Heart left ventricle (tissue), 16 donors: ENCODE data around the gene LGSN. TPM values are rescaled to one million over a fixed set of nuclear protein-coding genes. Genes with fewer than 3 reads are reported as not detected.

Experiments used
- ATAC-seq, 4 donors: fragments of 200-7000 bp; cut with Tn5 transposase; one replicate each; pipeline ENCODE4 v1.9.1; 2020 to 2022; ENCODE audit warnings: moderate library complexity in 4 of 4, mild to moderate bottlenecking in 3 of 4, moderate number of reproducible peaks in 1 of 4
- DNase-seq, 5 donors: peaks; one replicate each; pipeline ENCODE4 v3.0.0-alpha.2; 2020
- H3K27ac ChIP-seq, 12 donors: fragments of 200-600 bp; sonication (generic) in 4 of 12; one replicate each; pipeline versions ENCODE4 v1.5.0 to v1.8.0; 2016 to 2022; ENCODE audit warnings: mild to moderate bottlenecking in 2 of 12
- H3K27me3 ChIP-seq, 9 donors: fragments of 200-600 bp; sonication (generic) in 2 of 9; one replicate each; pipeline versions ENCODE4 v1.5.1 to v1.8.0; 2016 to 2022; ENCODE audit warnings: mild to moderate bottlenecking in 3 of 9
- H3K36me3 ChIP-seq, 9 donors: fragments of 200-600 bp; sonication (generic) in 2 of 9; one replicate each; pipeline versions ENCODE4 v1.5.0 to v1.8.0; 2018 to 2022; ENCODE audit warnings: mild to moderate bottlenecking in 2 of 9
- H3K4me1 ChIP-seq, 12 donors: fragments of 200-600 bp; sonication (generic) in 4 of 12; one replicate each; pipeline versions ENCODE4 v1.5.0 to v1.8.0; 2016 to 2022; ENCODE audit warnings: mild to moderate bottlenecking in 3 of 12
- H3K4me3 ChIP-seq, 12 donors: fragments of 200-600 bp; sonication (generic) in 4 of 12; one replicate each; pipeline versions ENCODE4 v1.5.0 to v1.8.0; 2017 to 2022; ENCODE audit warnings: mild to moderate bottlenecking in 9 of 12, moderate library complexity in 4 of 12
- H3K9me3 ChIP-seq, 12 donors: fragments of 200-600 bp; sonication (generic) in 4 of 12; one replicate each; pipeline versions ENCODE4 v1.5.0 to v1.8.0; 2016 to 2022; ENCODE audit warnings: mild to moderate bottlenecking in 1 of 12
- POLR2A ChIP-seq, 2 donors: fragments of 450-650 bp; IDR thresholded peaks; one replicate each; pipeline ENCODE4 v1.6.1; 2017; ENCODE audit warnings: antibody characterized with exemption in 2 of 2, mild to moderate bottlenecking in 2 of 2, moderate library complexity in 2 of 2
- WGBS, 4 donors: extraction: QIAGEN DNeasy Blood & Tissue Kit in 2 of 4; methylation state at CpG; one replicate each; pipeline versions ENCODE4 v1.1.5 to v1.1.7; 2013 to 2018; 5-methylcytosine and 5-hydroxymethylcytosine counted together
- intact Hi-C, 10 donors: fragments of 100-400 bp; cut with DNase I; formaldehyde crosslinking; loops; one replicate each; pipeline versions ENCODE4 v1.11.1 to v1.14.2; 2022
- polyA plus RNA-seq, 2 donors: library from polyadenylated mRNA; stranded (reverse); fragments of 200-250 nt; gene quantifications; one replicate each; pipeline ENCODE4 v1.2.3, GENCODE V29; 2013
- total RNA-seq, 9 donors: library from RNA; depleted of rRNA in 2 of 9; stranded (reverse); fragments of >200 nt in 2 of 9; fragmentation: NEBNext Ultra II Directional in 3 of 9; extraction: Animal tissue kit (Norgen Biotek cat#: 25700) in 3 of 9; gene quantifications; one replicate each; pipeline versions ENCODE4 v1.1.0 to v1.2.4, GENCODE V29; 2016 to 2023
- TF ChIP-seq, protein P1 (sequence below), 12 donors: fragments of 200-600 bp; sonication (generic) in 4 of 12; IDR thresholded peaks; one replicate each; pipeline versions ENCODE4 v1.5.0 to v1.8.0; 2018 to 2022; ENCODE audit warnings: antibody characterized with exemption in 12 of 12, mild to moderate bottlenecking in 5 of 12
- donor health status: ischemic (EF 13 %, LVEDD 7.1; RV severe dilation, severe dysfunction).
- donor health status: healthy with polysubstance abuse.
- donor health status: DM: no; HTN: yes; CAD: no.
- donor health status: DM: no; HTN: no; CAD: no.
- donor health status: ischemic (EF 25% LVEDD 6.9; RV normal size, moderate dysfunction).
- donor health status: ischemic (EF 25% LVEDD 5.7; RV mildly dilated, moderate dysfunction).
- donor health status: healthy.
- donor health status: DM: yes; HTN: yes; CAD: no.
- donor health status: ischemic (EF 35%, LVEDD 5.7; RV mildly dilated, moderate dysfunction).
- donor health status: nonischemic (EF 11% LVEDD 7.7; RV severe dilation, severe dysfunction).
- donor health status: DM: yes; HTN: yes; CAD: no.
- donor health status: PGD.
- donor health status: ischemic (EF 29% LVEDD 5.4; RV normal size, mild dysfunction).
- donor health status: nonischemic (EF 23%, LVEDD 6.1; RV moderate dilation, normal function).

LGSN gene
- total and polyA plus RNA-seq, 11 donors = not detected

DNA sequence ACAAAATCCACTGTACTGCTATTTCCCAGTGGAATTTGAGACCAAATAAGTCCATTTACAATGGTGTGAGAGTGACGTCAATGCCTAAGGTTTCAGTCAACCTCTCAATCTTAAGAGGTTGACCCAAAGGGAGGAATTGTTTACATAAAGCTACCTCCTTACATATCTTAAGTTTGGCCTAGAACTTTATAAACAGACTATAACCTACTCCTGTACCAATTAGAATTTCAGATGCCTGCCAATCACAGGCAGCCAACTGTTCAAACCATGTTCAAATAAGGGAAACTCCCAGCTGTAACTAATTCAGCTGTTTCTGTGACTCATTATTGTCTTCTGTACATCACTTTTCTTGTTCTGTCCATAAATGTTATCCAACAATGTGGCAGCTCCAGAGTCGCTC lies 14.5 kb downstream of the LGSN start:
- Histone ChIP-seq H3K27me3 (peaks cover 0 to under 1% (median 0%) of the 10 kb centered on the region in 9 donors), H3K4me1 (no peaks in the 10 kb centered on the region), H3K9me3 (peaks cover 0 to 2% (median 0%) of the 10 kb centered on the region in 12 donors), H3K36me3 (no peaks in the 10 kb centered on the region), H3K4me3 (no peak overlapping the region), H3K27ac (no peak overlapping the region)
- intact Hi-C loops = no loop called here
- DNase-seq = no peak
- no peak for ATAC-seq
- TF ChIP-seq, protein P1, sequence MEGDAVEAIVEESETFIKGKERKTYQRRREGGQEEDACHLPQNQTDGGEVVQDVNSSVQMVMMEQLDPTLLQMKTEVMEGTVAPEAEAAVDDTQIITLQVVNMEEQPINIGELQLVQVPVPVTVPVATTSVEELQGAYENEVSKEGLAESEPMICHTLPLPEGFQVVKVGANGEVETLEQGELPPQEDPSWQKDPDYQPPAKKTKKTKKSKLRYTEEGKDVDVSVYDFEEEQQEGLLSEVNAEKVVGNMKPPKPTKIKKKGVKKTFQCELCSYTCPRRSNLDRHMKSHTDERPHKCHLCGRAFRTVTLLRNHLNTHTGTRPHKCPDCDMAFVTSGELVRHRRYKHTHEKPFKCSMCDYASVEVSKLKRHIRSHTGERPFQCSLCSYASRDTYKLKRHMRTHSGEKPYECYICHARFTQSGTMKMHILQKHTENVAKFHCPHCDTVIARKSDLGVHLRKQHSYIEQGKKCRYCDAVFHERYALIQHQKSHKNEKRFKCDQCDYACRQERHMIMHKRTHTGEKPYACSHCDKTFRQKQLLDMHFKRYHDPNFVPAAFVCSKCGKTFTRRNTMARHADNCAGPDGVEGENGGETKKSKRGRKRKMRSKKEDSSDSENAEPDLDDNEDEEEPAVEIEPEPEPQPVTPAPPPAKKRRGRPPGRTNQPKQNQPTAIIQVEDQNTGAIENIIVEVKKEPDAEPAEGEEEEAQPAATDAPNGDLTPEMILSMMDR (IDR thresholded peaks at IDR 0.05) = no peak
- no peak for TF ChIP-seq POLR2A (IDR thresholded peaks at IDR 0.05)
- 68 to 80% (median 76%) methylated on average over 2 of the region's 2 CpGs for WGBS, 4 donors

- no peak for ATAC-seq
Observed at GRCh38 chr6:63303476-63303875, 16.3 kb downstream of the LGSN start.

GRCh38 chr6:63299667-63300066 lies 20.1 kb downstream of the LGSN start:
- DNase-seq = no peak
- H3K4me1 ChIP-seq = no peaks in the 10 kb centered on the region
- ATAC-seq = no peak
- H3K27me3 ChIP-seq = no peaks in the 10 kb centered on the region
- no peak overlapping the region for H3K27ac ChIP-seq
- intact Hi-C loops = no loop called here
- no peak overlapping the region for H3K4me3 ChIP-seq
- WGBS, 4 donors = 78 to 90% (median 89%) methylated on average over 2 of the region's 2 CpGs
- no peaks in the 10 kb centered on the region for H3K36me3 ChIP-seq
- TF ChIP-seq, protein P1 (IDR thresholded peaks at IDR 0.05) = no peak
- TF ChIP-seq POLR2A (IDR thresholded peaks at IDR 0.05) = no peak
- peaks cover 0 to 8% (median 0%) of the 10 kb centered on the region in 12 donors for H3K9me3 ChIP-seq

More at GRCh38 chr6:63303476-63303875, 16.3 kb downstream of the LGSN start:
- no peaks in the 10 kb centered on the region for H3K36me3 ChIP-seq
- no peak for DNase-seq
- TF ChIP-seq, protein P1 (IDR thresholded peaks at IDR 0.05) = no peak
- TF ChIP-seq POLR2A (IDR thresholded peaks at IDR 0.05) = no peak
- H3K9me3 ChIP-seq = peaks cover 0 to 8% (median 0%) of the 10 kb centered on the region in 12 donors
- no peaks in the 10 kb centered on the region for H3K27me3 ChIP-seq
- intact Hi-C loops = no loop called here
- no peak overlapping the region for H3K4me3 ChIP-seq
- H3K27ac ChIP-seq = no peak overlapping the region
- H3K4me1 ChIP-seq = no peaks in the 10 kb centered on the region

DNA sequence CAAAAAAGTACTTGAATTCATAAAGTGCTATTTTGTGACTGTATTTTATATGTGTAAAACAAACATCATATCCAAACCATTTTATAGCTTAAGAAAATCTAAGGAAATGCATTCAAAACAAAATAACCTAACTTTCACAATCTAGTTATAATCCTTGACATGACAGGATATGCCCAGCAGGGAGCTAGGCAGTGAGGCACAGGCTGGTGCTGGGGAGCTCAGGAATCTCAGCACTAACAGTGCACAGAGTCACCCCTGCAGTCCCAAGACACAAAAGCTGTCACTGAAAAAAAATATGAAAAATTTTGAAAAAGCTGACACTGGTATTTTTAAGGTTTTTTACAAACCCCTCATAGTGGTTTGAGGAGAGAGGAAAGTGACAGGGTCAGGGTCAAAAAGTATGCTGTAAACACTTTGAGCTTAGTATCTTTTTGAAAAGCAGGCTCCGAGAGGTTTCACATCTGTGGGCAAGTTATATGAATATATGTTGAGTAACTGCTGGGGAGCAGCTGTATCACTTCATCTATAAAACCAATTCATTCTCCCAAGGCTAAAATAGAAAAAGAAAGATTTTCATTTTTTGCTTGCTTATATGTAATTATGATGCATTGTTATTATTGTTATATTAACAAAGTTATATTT lies 24.1 kb downstream of the LGSN start:
- DNase-seq (no peak), ATAC-seq (no peak)
- TF ChIP-seq, protein P1 (IDR thresholded peaks at IDR 0.05) = no peak
- no peak for TF ChIP-seq POLR2A (IDR thresholded peaks at IDR 0.05)
- Histone ChIP-seq H3K4me3 (no peak overlapping the region), H3K36me3 (no peaks in the 10 kb centered on the region), H3K4me1 (no peaks in the 10 kb centered on the region), H3K27ac (no peak overlapping the region), H3K9me3 (peaks cover 0 to 8% (median 0%) of the 10 kb centered on the region in 12 donors), H3K27me3 (no peaks in the 10 kb centered on the region)
- 0 to 87% (median 36%) methylated on average over 1 of the region's 1 CpG for WGBS, 4 donors
- intact Hi-C loops = no loop called here
